Erythroblast (primary cell): ENCODE data around the gene STT3B.

Experiments
- GATA1 ChIP-seq: IDR thresholded peaks from 2 replicates; pipeline ENCODE4 v1.6.1; 2011; ENCODE audit warnings: low read depth, mild to moderate bottlenecking, control low read depth, low read length, moderate library complexity
- POLR2A ChIP-seq: IDR thresholded peaks from 2 replicates; pipeline ENCODE4 v1.6.1; 2011; ENCODE audit warnings: mild to moderate bottlenecking, low read length

DNA sequence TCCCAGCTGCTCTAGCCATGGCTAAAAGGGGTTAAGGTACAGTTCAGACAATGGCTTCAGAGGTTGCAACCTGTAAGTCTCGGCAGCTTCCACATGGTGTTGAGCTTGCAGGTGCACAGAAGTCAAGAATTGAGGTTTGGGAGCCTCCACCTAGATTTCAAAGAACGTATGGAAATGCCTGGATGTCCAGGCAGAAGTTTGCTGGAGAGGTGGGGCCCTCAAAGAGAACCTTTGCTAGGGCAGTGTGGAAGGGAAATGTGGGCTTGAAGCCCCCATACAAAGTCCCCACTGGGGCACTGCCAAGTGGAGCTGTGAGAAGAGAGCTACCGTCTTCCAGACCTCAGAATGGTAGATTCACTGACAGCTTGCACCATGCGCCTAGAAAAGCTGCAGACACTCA lies 73.7 kb downstream of the STT3B start:
- TF ChIP-seq POLR2A (no peak), GATA1 (no peak)
